ENCODE measurements around the gene GAL. TPM values are rescaled to one million over a fixed set of nuclear protein-coding genes. Genes with fewer than 3 reads are reported as not detected.

Gene GAL
- total RNA-seq, 2 donors from 2014 or later = 98.9 to 166 TPM

DNA sequence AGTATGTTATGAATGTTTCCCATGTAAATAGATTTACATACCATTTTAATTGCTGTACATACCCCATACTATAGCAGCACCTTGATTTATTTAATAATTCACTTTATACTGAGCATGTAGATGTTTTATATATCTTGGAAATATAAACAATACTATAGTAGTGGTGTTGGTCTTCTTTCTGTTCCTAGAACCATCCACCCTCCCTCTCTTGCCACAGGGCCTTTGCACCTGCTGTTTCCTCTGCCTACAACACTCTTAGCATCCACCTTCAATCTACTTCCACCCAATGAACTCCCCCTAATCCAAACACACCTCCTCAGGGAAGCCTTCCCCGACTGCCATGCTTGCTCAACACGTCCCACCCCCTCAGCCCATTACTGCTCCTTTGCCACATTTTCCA is 36.7 kb downstream of the GAL start:
- WGBS, 2 experiments (ENCODE audit: insufficient coverage in 1 of 2, insufficient read length in 1 of 2) = 86 to 95% methylated on average over 1 to 2 of the region's 2 CpGs
- DNase-seq = no peak
- TF ChIP-seq, protein P1, sequence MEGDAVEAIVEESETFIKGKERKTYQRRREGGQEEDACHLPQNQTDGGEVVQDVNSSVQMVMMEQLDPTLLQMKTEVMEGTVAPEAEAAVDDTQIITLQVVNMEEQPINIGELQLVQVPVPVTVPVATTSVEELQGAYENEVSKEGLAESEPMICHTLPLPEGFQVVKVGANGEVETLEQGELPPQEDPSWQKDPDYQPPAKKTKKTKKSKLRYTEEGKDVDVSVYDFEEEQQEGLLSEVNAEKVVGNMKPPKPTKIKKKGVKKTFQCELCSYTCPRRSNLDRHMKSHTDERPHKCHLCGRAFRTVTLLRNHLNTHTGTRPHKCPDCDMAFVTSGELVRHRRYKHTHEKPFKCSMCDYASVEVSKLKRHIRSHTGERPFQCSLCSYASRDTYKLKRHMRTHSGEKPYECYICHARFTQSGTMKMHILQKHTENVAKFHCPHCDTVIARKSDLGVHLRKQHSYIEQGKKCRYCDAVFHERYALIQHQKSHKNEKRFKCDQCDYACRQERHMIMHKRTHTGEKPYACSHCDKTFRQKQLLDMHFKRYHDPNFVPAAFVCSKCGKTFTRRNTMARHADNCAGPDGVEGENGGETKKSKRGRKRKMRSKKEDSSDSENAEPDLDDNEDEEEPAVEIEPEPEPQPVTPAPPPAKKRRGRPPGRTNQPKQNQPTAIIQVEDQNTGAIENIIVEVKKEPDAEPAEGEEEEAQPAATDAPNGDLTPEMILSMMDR (conservative IDR thresholded peaks at IDR 0.05) = no peak
- H3K4me3 ChIP-seq (ENCODE audit: low read length) = no peak overlapping the region
- H3K9ac ChIP-seq (ENCODE audit: extremely low read depth, low read length, poor library complexity, severe bottlenecking) = no peak overlapping the region
- no peaks in the 10 kb centered on the region for H3K27me3 Mint-ChIP-seq (ENCODE audit: insufficient read depth)
- H3K4me1 ChIP-seq (ENCODE audit: control insufficient read depth, insufficient read depth, low read length) = no peaks in the 10 kb centered on the region
- peaks cover 13% of the 10 kb centered on the region for H3K9me3 ChIP-seq (ENCODE audit: control insufficient read depth, low read length)
- H3K36me3 ChIP-seq (ENCODE audit: control insufficient read depth, insufficient read depth, low read length) = no peaks in the 10 kb centered on the region
- peaks cover 18% of the 10 kb centered on the region for H3K36me3 Mint-ChIP-seq (ENCODE audit: low read depth)
- H3K27ac ChIP-seq (ENCODE audit: low read depth, low read length) = no peak overlapping the region
- no peaks in the 10 kb centered on the region for H3K27me3 ChIP-seq (ENCODE audit: control insufficient read depth, insufficient read depth, low read length, poor library complexity, severe bottlenecking)
- H3K27ac Mint-ChIP-seq = no peak overlapping the region
- H3K9me3 Mint-ChIP-seq = peaks cover 12% of the 10 kb centered on the region
- H3K4me3 Mint-ChIP-seq = no peak overlapping the region
- H3K4me1 Mint-ChIP-seq = peaks cover 3% of the 10 kb centered on the region

DNA sequence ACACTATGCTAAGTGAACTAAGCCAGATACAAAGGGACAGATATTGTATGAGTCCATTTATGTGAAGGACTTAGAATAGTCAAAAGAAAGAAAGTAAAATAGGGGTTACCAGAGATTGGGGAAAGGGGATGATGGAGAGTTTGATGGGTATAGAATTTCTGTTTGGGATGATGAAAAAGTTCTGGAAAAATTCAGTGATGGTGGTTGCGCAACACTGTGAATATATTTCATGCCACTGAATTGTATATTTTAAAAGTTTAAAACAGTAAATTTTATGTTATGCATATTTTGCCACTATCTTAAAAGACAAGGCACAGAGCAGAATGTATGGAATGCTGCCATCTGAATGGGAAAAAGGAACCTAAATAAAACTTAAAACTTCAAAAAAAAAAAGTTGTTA is 37.8 kb downstream of the GAL start:
- WGBS, 2 experiments (ENCODE audit: insufficient coverage in 1 of 2, insufficient read length in 1 of 2) = 100% methylated on average over 1 of the region's 1 CpG; no CpG with 5 or more reads in 1 of the 2 experiments
- Mint-ChIP-seq H3K27me3 (ENCODE audit: insufficient read depth) (no peaks in the 10 kb centered on the region), H3K9me3 (peaks cover 12% of the 10 kb centered on the region), H3K27ac (no peak overlapping the region), H3K36me3 (ENCODE audit: low read depth) (peaks cover 18% of the 10 kb centered on the region), H3K4me3 (no peak overlapping the region), H3K4me1 (peaks cover 5% of the 10 kb centered on the region)
- TF ChIP-seq, protein P1 (conservative IDR thresholded peaks at IDR 0.05) = no peak
- no peak for DNase-seq
- Histone ChIP-seq H3K4me1 (ENCODE audit: control insufficient read depth, insufficient read depth, low read length) (no peaks in the 10 kb centered on the region), H3K27me3 (ENCODE audit: control insufficient read depth, insufficient read depth, low read length, poor library complexity, severe bottlenecking) (no peaks in the 10 kb centered on the region), H3K36me3 (ENCODE audit: control insufficient read depth, insufficient read depth, low read length) (no peaks in the 10 kb centered on the region), H3K4me3 (ENCODE audit: low read length) (no peak overlapping the region), H3K9me3 (ENCODE audit: control insufficient read depth, low read length) (peaks cover 13% of the 10 kb centered on the region), H3K9ac (ENCODE audit: extremely low read depth, low read length, poor library complexity, severe bottlenecking) (no peak overlapping the region), H3K27ac (ENCODE audit: low read depth, low read length) (no peak overlapping the region)

DNA sequence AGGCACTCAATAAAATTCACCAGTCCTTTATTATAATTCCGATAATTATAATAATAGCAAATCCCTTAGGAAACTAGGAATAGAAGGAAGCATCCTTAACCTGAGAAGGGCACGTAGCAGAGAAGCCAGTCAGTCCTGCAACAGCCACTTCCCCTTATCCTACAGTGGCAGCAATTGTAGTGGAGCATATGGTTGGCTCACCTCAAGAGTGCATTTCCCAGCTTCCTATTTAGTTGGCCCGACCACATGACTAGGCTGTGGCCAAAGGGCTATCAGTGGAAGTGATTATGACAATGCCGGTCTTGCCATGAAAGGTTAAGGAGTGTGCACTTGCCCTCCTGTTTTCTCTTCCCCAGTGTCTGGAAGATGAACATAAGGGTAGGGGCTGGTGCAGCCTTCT is 39.9 kb downstream of the GAL start:
- no peak overlapping the region for H3K27ac Mint-ChIP-seq
- no peak overlapping the region for H3K9ac ChIP-seq (ENCODE audit: extremely low read depth, low read length, poor library complexity, severe bottlenecking)
- peaks cover 12% of the 10 kb centered on the region for H3K9me3 ChIP-seq (ENCODE audit: control insufficient read depth, low read length)
- no peak overlapping the region for H3K4me3 ChIP-seq (ENCODE audit: low read length)
- 96 to 100% methylated on average over 1 to 4 of the region's 4 CpGs for WGBS, 2 experiments (ENCODE audit: insufficient coverage in 1 of 2, insufficient read length in 1 of 2)
- H3K4me1 Mint-ChIP-seq = peaks cover 10% of the 10 kb centered on the region
- H3K9me3 Mint-ChIP-seq = peaks cover 12% of the 10 kb centered on the region
- H3K27me3 ChIP-seq (ENCODE audit: control insufficient read depth, insufficient read depth, low read length, poor library complexity, severe bottlenecking) = no peaks in the 10 kb centered on the region
- no peaks in the 10 kb centered on the region for H3K27me3 Mint-ChIP-seq (ENCODE audit: insufficient read depth)
- no peak overlapping the region for H3K4me3 Mint-ChIP-seq
- TF ChIP-seq, protein P1 (conservative IDR thresholded peaks at IDR 0.05) = no peak
- H3K4me1 ChIP-seq (ENCODE audit: control insufficient read depth, insufficient read depth, low read length) = no peaks in the 10 kb centered on the region
- no peak overlapping the region for H3K27ac ChIP-seq (ENCODE audit: low read depth, low read length)
- DNase-seq = no peak
- H3K36me3 Mint-ChIP-seq (ENCODE audit: low read depth) = peaks cover 14% of the 10 kb centered on the region
- no peaks in the 10 kb centered on the region for H3K36me3 ChIP-seq (ENCODE audit: control insufficient read depth, insufficient read depth, low read length)

Data from endodermal cell (in vitro differentiated cells).